Fibroblast of pulmonary artery (primary cell): Measurements from ENCODE around the gene GCSAM.

ENCODE experiments used
- DNase-seq: peaks from one replicate; pipeline ENCODE4 v3.0.0-alpha.2; 2010; ENCODE audit warnings: low read depth
- H3K4me3 ChIP-seq: replicated peaks from 2 replicates; pipeline ENCODE4 v1.5.1; 2011; ENCODE audit warnings: low read depth, mild to moderate bottlenecking, control low read depth, low read length, moderate library complexity
- TF ChIP-seq, protein P1 (sequence below): IDR thresholded peaks from 2 replicates; pipeline ENCODE4 v1.5.1; 2011; ENCODE audit warnings: mild to moderate bottlenecking, control low read depth, low read length, inconsistent platforms; ENCODE audit errors: missing control alignments

GCSAM gene

GRCh38 chr3:112086076-112086854 lies 46.8 kb downstream of the GCSAM start, which contains the start of gene C3orf52:
TSS of gene C3orf52 (plus strand) at chr3:112086389. CDS start at chr3:112086408, 19 bp downstream.
- H3K4me3 ChIP-seq = peak within 1 kb of the TSS; percentile 66
- TF ChIP-seq, protein P1, sequence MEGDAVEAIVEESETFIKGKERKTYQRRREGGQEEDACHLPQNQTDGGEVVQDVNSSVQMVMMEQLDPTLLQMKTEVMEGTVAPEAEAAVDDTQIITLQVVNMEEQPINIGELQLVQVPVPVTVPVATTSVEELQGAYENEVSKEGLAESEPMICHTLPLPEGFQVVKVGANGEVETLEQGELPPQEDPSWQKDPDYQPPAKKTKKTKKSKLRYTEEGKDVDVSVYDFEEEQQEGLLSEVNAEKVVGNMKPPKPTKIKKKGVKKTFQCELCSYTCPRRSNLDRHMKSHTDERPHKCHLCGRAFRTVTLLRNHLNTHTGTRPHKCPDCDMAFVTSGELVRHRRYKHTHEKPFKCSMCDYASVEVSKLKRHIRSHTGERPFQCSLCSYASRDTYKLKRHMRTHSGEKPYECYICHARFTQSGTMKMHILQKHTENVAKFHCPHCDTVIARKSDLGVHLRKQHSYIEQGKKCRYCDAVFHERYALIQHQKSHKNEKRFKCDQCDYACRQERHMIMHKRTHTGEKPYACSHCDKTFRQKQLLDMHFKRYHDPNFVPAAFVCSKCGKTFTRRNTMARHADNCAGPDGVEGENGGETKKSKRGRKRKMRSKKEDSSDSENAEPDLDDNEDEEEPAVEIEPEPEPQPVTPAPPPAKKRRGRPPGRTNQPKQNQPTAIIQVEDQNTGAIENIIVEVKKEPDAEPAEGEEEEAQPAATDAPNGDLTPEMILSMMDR = no peak
- peak; percentile 78 for DNase-seq

- no peak for DNase-seq
- TF ChIP-seq, protein P1 = no peak
- H3K4me3 ChIP-seq = peak overlapping the region; percentile 66
Observed at GRCh38 chr3:112085735-112086075, 47.3 kb downstream of the GCSAM start.

DNA sequence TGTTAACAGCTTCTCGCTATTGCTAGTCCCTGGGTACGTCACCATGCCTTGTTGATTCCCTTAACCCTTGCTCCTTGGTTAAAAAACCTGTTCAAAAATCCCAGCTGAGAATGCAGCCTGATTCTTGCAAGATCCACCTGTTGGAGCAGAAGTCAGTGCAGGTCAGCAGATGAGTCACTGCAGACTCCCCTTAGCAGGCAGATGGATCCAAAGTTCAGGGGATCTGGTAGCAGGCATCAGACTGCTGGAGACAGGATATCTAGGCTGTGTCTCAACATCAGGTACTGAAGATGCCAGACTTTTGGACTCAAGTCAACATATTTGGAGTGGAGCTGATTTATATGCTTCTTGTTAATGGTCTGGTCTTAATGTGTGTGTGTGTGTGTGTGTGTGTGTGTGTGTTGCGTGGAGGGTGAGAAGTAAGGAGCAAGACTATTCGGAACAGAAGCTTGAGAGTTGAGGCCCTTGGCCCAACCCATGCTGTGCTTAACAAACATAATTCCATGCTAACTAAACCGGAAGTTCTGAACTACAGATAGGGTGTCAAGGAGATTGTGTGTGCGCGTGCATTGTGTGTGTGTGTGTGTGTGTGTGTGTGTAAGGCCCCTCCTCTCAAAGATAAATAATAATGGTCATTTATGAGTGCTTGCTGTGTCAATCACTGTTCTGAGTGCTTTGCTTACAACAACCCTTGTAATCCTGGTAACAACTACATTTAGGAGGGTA lies 47.9 kb downstream of the GCSAM start:
- no peak overlapping the region for H3K4me3 ChIP-seq
- DNase-seq = no peak
- TF ChIP-seq, protein P1 = no peak

- no peak overlapping the region for H3K4me3 ChIP-seq
- no peak for DNase-seq
- TF ChIP-seq, protein P1 = no peak
Observed at GRCh38 chr3:112083239-112083638, 49.8 kb downstream of the GCSAM start.

DNA sequence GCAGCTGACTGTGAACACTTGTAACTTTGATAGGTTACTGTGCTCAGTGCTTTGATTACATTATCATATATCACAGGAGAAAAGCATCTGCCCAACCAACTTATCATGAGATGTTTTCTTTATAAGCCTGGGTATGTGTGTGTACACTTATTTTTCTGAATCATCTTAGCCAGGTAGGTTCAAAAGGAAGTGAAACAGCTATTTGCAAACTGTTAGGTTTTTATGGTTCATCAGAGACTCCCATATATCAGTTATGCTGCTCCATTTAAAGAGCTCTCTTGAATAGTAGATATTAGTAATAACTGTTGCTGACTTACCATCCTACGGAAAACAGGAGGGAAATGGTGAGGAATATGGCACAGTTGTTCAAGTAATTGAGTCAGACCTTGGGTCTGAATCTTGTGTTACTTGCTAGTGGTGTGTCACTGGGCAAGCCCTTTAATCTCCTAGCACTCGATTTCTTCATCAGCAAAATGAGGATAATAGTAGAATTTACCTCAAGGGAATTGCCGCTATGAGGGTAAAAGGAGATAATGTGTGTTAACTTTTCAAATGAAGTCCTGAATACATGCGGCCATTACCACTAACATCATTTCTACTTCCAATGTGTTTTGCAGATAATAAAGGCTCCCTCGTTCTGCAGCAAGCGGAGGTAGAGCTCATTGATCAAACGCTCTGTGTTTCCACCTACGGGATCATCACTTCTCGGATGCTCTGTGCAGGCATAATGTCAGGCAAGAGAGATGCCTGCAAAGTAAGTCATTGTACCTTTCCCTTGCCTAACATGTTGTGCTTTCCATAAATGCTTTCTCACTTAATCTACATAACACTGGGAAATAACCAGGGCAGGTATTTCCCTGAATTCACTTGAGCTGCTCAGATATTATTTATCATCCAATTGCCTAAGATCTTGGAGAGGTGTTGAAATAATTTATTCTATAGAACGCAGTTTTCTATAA lies 54.6 kb downstream of the GCSAM start:
- H3K4me3 ChIP-seq = no peak overlapping the region
- TF ChIP-seq, protein P1 = no peak
- no peak for DNase-seq

DNA sequence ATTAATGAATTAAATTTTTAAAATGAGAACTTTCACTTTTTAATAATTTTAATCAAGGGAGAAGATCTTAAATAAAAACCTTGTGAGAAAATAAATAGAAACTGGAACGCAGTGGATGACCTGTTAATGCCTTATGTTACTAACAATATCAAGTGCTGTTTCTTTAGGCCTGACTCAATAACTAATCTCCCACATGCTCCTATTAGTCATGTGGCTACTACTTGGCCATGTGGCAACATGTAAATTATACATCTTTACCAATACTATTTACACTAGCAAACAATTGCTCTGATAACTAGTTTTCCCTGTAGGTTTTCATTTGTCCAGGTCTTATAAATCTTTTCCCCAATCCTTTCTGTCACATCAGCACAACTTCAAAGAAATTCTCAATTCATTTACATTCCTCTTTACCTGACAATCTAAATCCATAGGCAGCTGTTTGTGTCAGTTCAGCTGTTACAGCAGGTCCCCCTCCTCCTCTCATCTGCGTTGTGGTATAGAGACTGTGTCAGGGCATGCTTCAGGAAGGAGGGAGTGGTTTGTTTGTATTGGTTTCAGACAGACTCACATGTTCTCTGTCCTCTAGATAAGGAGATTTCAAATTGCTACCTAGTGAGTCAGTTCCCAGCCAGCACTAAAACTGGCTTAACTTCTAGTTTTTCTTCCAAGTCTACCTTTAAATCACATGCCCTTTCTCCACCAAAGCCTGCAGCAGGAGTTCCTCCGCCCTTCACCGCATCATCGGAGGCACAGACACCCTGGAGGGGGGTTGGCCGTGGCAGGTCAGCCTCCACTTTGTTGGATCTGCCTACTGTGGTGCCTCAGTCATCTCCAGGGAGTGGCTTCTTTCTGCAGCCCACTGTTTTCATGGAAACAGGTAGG lies 58.2 kb downstream of the GCSAM start:
- DNase-seq = peak; percentile 94
- H3K4me3 ChIP-seq = no peak overlapping the region
- TF ChIP-seq, protein P1 = no peak
